Right lobe of liver (tissue), 6 donors: Measurements from ENCODE around the gene FAM78B. TPM values are rescaled to one million over a fixed set of nuclear protein-coding genes. Genes with fewer than 3 reads are reported as not detected.

Experiments used
- ATAC-seq, 4 donors: fragments of 200-7000 bp; cut with Tn5 transposase; one replicate each; pipeline ENCODE4 v1.9.1; 2020; ENCODE audit warnings: mild to moderate bottlenecking in 4 of 4, moderate library complexity in 4 of 4
- DNase-seq, 3 donors: peaks; one replicate each; pipeline ENCODE4 v3.0.0-alpha.2; 2020
- H3K27ac ChIP-seq, 3 donors: fragments of 200-600 bp; one replicate each; pipeline ENCODE4 v1.8.0; 2022
- H3K27me3 ChIP-seq, 2 donors: fragments of 200-600 bp; one replicate each; pipeline ENCODE4 v1.8.0; 2022
- H3K36me3 ChIP-seq, 4 donors: fragments of 200-600 bp; sonication (generic) in 1 of 4; one replicate each; pipeline versions ENCODE4 v1.5.1 to v1.8.0; 2017 to 2022; ENCODE audit warnings: control low read depth in 1 of 4
- H3K4me1 ChIP-seq, 4 donors: fragments of 200-600 bp; sonication (generic) in 1 of 4; one replicate each; pipeline versions ENCODE4 v1.5.1 to v1.8.0; 2017 to 2022; ENCODE audit warnings: control low read depth in 1 of 4
- H3K4me3 ChIP-seq, 3 donors: fragments of 200-600 bp; one replicate each; pipeline ENCODE4 v1.8.0; 2022
- H3K9me3 ChIP-seq, 4 donors: fragments of 200-600 bp; sonication (generic) in 1 of 4; one replicate each; pipeline versions ENCODE4 v1.5.1 to v1.8.0; 2017 to 2022; ENCODE audit warnings: control low read depth in 1 of 4
- CTCF ChIP-seq, 4 donors: fragments of 200-600 bp in 3 of 4; fragments of 450-650 bp in 1 of 4; IDR thresholded peaks; one replicate each; pipeline versions ENCODE4 v1.5.1 to v1.8.0; 2016 to 2022; ENCODE audit warnings: antibody characterized with exemption in 4 of 4, mild to moderate bottlenecking in 2 of 4
- POLR2A ChIP-seq: fragments of 450-650 bp; IDR thresholded peaks from one replicate; pipeline ENCODE4 v1.6.1; 2017; ENCODE audit warnings: antibody characterized with exemption, mild to moderate bottlenecking
- WGBS: methylation state at CpG from one replicate; pipeline ENCODE4 v1.1.6; 2018; ENCODE audit warnings: low coverage, low lambda C conversion rate; ENCODE audit not compliant: insufficient coverage; ENCODE audit errors: missing lambda C conversion rate; 5-methylcytosine and 5-hydroxymethylcytosine counted together
- intact Hi-C, 2 donors: fragments of 100-400 bp; cut with DNase I; formaldehyde crosslinking; loops; one replicate each; pipeline versions ENCODE4 v1.11.2 to v1.14.1; 2022
- total RNA-seq, 6 experiments: library from RNA; depleted of rRNA in 2 of 6; stranded (reverse); fragments of >200 nt in 2 of 6; fragmentation: NEBNext Ultra II Directional in 3 of 6; extraction: Animal tissue kit (Norgen Biotek cat#: 25700) in 3 of 6; gene quantifications; one replicate each; pipeline versions ENCODE4 v1.1.0 to v1.2.4, GENCODE V29; 2016 to 2023
- donor health status: DM: no; HTN: yes; CAD: no.
- donor health status: DM: no; HTN: no; CAD: no.
- donor health status: DM: no; HTN: no; CAD: no.
- donor health status: DM: no; HTN: yes; CAD: no.
- donor health status: DM: no; HTN: yes; CAD: no.

The FAM78B gene
- total RNA-seq, 6 experiments from 2014 or later: 0.58 to 1.4 (median 1.1) TPM

GRCh38 chr1:166184897-166185296, 18.1 kb upstream of the FAM78B start:
- intact Hi-C loops: no loop called here
- no peak for TF ChIP-seq POLR2A
- no peak for TF ChIP-seq CTCF (IDR thresholded peaks at IDR 0.05)
- Histone ChIP-seq H3K4me1 (no peaks in the 10 kb centered on the region), H3K4me3 (no peak overlapping the region), H3K27me3 (no peaks in the 10 kb centered on the region), H3K27ac (no peak overlapping the region), H3K36me3 (no peaks in the 10 kb centered on the region), H3K9me3 (no peaks in the 10 kb centered on the region)
- no peak for DNase-seq
- WGBS: 65% methylated on average over 6 of the region's 6 CpGs
- ATAC-seq: no peak

- no peak for ATAC-seq
These were observed 17.2 kb upstream of the FAM78B start for GRCh38 chr1:166184012-166184411.

GRCh38 chr1:166182281-166182680, 15.5 kb upstream of the FAM78B start:
- TF ChIP-seq CTCF (IDR thresholded peaks at IDR 0.05) (no peak), POLR2A (no peak)
- no peak overlapping the region for H3K27ac ChIP-seq
- no peak overlapping the region for H3K4me3 ChIP-seq
- H3K27me3 ChIP-seq: no peaks in the 10 kb centered on the region
- no peak for DNase-seq
- WGBS: 34% methylated on average over 2 of the region's 2 CpGs
- intact Hi-C loops: no loop called here
- H3K4me1 ChIP-seq: no peaks in the 10 kb centered on the region
- H3K36me3 ChIP-seq: no peaks in the 10 kb centered on the region
- H3K9me3 ChIP-seq: no peaks in the 10 kb centered on the region
- ATAC-seq: no peak

More at GRCh38 chr1:166184012-166184411, 17.2 kb upstream of the FAM78B start:
- no peak for DNase-seq
- WGBS: 23% methylated on average over 1 of the region's 1 CpG
- Histone ChIP-seq H3K27me3 (no peaks in the 10 kb centered on the region), H3K4me3 (no peak overlapping the region), H3K27ac (no peak overlapping the region), H3K36me3 (no peaks in the 10 kb centered on the region), H3K4me1 (no peaks in the 10 kb centered on the region), H3K9me3 (no peaks in the 10 kb centered on the region)
- intact Hi-C loops: no loop called here
- TF ChIP-seq CTCF (IDR thresholded peaks at IDR 0.05): no peak
- TF ChIP-seq POLR2A: no peak

GRCh38 chr1:166176416-166176815, 9.6 kb upstream of the FAM78B start:
- Histone ChIP-seq H3K4me3 (no peak overlapping the region), H3K9me3 (no peaks in the 10 kb centered on the region), H3K27me3 (no peaks in the 10 kb centered on the region), H3K27ac (no peak overlapping the region), H3K36me3 (no peaks in the 10 kb centered on the region), H3K4me1 (no peaks in the 10 kb centered on the region)
- DNase-seq: no peak
- ATAC-seq: no peak
- WGBS: 66% methylated on average over 2 of the region's 2 CpGs
- intact Hi-C loops: no loop called here
- TF ChIP-seq POLR2A: no peak
- no peak for TF ChIP-seq CTCF (IDR thresholded peaks at IDR 0.05)

- no peak overlapping the region for H3K4me3 ChIP-seq
- no peak for TF ChIP-seq CTCF (IDR thresholded peaks at IDR 0.05)
- no peak for TF ChIP-seq POLR2A
- DNase-seq: no peak
These were observed 8.2 kb upstream of the FAM78B start for GRCh38 chr1:166175032-166175431.

More at GRCh38 chr1:166175032-166175431, 8.2 kb upstream of the FAM78B start:
- ATAC-seq: no peak
- intact Hi-C loops: no loop called here
- H3K36me3 ChIP-seq: no peaks in the 10 kb centered on the region
- no peaks in the 10 kb centered on the region for H3K27me3 ChIP-seq
- no peaks in the 10 kb centered on the region for H3K4me1 ChIP-seq
- no peaks in the 10 kb centered on the region for H3K9me3 ChIP-seq
- H3K27ac ChIP-seq: no peak overlapping the region
